ENCODE measurements around the gene TMEM60.
"Not testable (repeated sequence)": the region's sequence is repeated elsewhere in the genome, so short reads cannot be mapped to it uniquely, and the experiment has no call there.

Gene TMEM60

GRCh38 chr7:77811516-77812289 is 13.5 kb upstream of the TMEM60 start:
- DNase-seq (ENCODE audit: low read depth): no peak

- no peak for DNase-seq (ENCODE audit: low read depth)
Observed at GRCh38 chr7:77808517-77808916, 10.3 kb upstream of the TMEM60 start.

GRCh38 chr7:77806425-77806824 is 8.2 kb upstream of the TMEM60 start:
- no peak for DNase-seq (ENCODE audit: low read depth)

- DNase-seq (ENCODE audit: low read depth): no peak
Observed at GRCh38 chr7:77802557-77803405, 4.5 kb upstream of the TMEM60 start.

- DNase-seq (ENCODE audit: low read depth): no peak
Observed at GRCh38 chr7:77800730-77801129, 2.5 kb upstream of the TMEM60 start.

GRCh38 chr7:77800158-77800557 is 1.9 kb upstream of the TMEM60 start:
- DNase-seq (ENCODE audit: low read depth): no peak

GRCh38 chr7:77799078-77799964 is 1.1 kb upstream of the TMEM60 start:
- DNase-seq (ENCODE audit: low read depth): no peak

GRCh38 chr7:77797734-77798393 is 370 bp downstream of the TMEM60 start:
- DNase-seq (ENCODE audit: low read depth): no peak

GRCh38 chr7:77796960-77797359 is 1.3 kb downstream of the TMEM60 start:
- no peak for DNase-seq (ENCODE audit: low read depth)

- no peak for DNase-seq (ENCODE audit: low read depth)
Observed at GRCh38 chr7:77796109-77796508, 2.1 kb downstream of the TMEM60 start.

GRCh38 chr7:77794000-77794399 is 4.2 kb downstream of the TMEM60 start:
- no peak for DNase-seq (ENCODE audit: low read depth)

- DNase-seq (ENCODE audit: low read depth): no peak
Observed at GRCh38 chr7:77791956-77792355, 6.3 kb downstream of the TMEM60 start.

- DNase-seq (ENCODE audit: low read depth): no peak
Observed at GRCh38 chr7:77791336-77791735, 6.9 kb downstream of the TMEM60 start.

- DNase-seq (ENCODE audit: low read depth): no peak
Observed at GRCh38 chr7:77788327-77788902, 9.8 kb downstream of the TMEM60 start.

GRCh38 chr7:77786741-77787140 is 11.5 kb downstream of the TMEM60 start:
- DNase-seq (ENCODE audit: low read depth): no peak

GRCh38 chr7:77786018-77786417 is 12.2 kb downstream of the TMEM60 start:
- DNase-seq (ENCODE audit: low read depth): no peak

- DNase-seq (ENCODE audit: low read depth): not testable (repeated sequence)
Observed at GRCh38 chr7:77784426-77784825, 13.8 kb downstream of the TMEM60 start.

- DNase-seq (ENCODE audit: low read depth): no peak
Observed at GRCh38 chr7:77783545-77783944, 14.7 kb downstream of the TMEM60 start.

- DNase-seq (ENCODE audit: low read depth): no peak
Observed at GRCh38 chr7:77783111-77783510, 15.1 kb downstream of the TMEM60 start.

GRCh38 chr7:77782383-77782782 is 15.9 kb downstream of the TMEM60 start:
- no peak for DNase-seq (ENCODE audit: low read depth)

GRCh38 chr7:77778535-77778934 is 19.7 kb downstream of the TMEM60 start:
- no peak for DNase-seq (ENCODE audit: low read depth)

Data from stimulated activated CD8-positive, alpha-beta memory T cell treated with anti-CD3 and anti-CD28 coated beads, Interleukin-12 subunit alpha, Interleukin-12 subunit beta, amount 100 ng/mL, for 1 hour (primary cell).